Measurements from ENCODE around the gene CDKN1B. TPM values are rescaled to one million over a fixed set of nuclear protein-coding genes. Genes with fewer than 3 reads are reported as not detected.

The CDKN1B gene
- total RNA-seq, 1 experiment from 2014 or later = 25.9 TPM

GRCh38 chr12:12718381-12718759, 1.2 kb downstream of the CDKN1B start:
- Histone ChIP-seq H3K27ac (ENCODE audit: low read length) (peak overlapping the region; percentile 96), H3K36me3 (ENCODE audit: control insufficient read depth, insufficient read depth, low read length) (peaks cover 11% of the 10 kb centered on the region), H3K27me3 (ENCODE audit: control insufficient read depth, insufficient read depth, low read length) (no peaks in the 10 kb centered on the region), H3K4me1 (ENCODE audit: control insufficient read depth, insufficient read depth, low read length) (peaks cover 39% of the 10 kb centered on the region), H3K9me3 (ENCODE audit: control insufficient read depth, insufficient read depth, low read depth, low read length) (no peaks in the 10 kb centered on the region), H3K4me3 (ENCODE audit: low read depth in 2 of 2, low read length in 2 of 2) (peak overlapping the region; percentile 72 to 93)
- intact Hi-C loops (cut with micrococcal nuclease; ENCODE audit: unreplicated experiment) (no loop called here), in situ Hi-C loops (cut with HindIII; ENCODE audit: low pct_unique_long_range_greater_than_20kb, low sequenced_read_pairs) (no loop called here)
- ATAC-seq (no peak), DNase-seq (ENCODE audit: low read depth, low spot score) (no peak)
- POLR2A ChIA-PET = no interaction called here
- no TSS peak for BruUV-seq (replicated peaks)
- CTCF ChIA-PET = no interaction called here
- TF ChIP-seq TCF7L2 (IDR thresholded peaks at IDR 0.05; ENCODE audit: low read depth, low read length) = no peak
- no peak for TF ChIP-seq CTCF (IDR thresholded peaks at IDR 0.05)

GRCh38 chr12:12718853-12719252, 1.7 kb downstream of the CDKN1B start:
- no peak for ATAC-seq
- H3K4me1 ChIP-seq (ENCODE audit: control insufficient read depth, insufficient read depth, low read length) = peaks cover 37% of the 10 kb centered on the region
- ChIA-PET CTCF (no interaction called here), POLR2A (no interaction called here)
- BruUV-seq (replicated peaks) = no TSS peak
- in situ Hi-C loops (cut with HindIII; ENCODE audit: low pct_unique_long_range_greater_than_20kb, low sequenced_read_pairs) (no loop called here), intact Hi-C loops (cut with micrococcal nuclease; ENCODE audit: unreplicated experiment) (no loop called here)
- TF ChIP-seq SIN3A (IDR thresholded peaks at IDR 0.05; ENCODE audit: borderline replicate concordance, insufficient read depth, low read depth, low read length) (peak; percentile 47; the same call in 1 of the 2 replicates), TCF7L2 (IDR thresholded peaks at IDR 0.05; ENCODE audit: low read depth, low read length) (no peak), POLR2AphosphoS5 (IDR thresholded peaks at IDR 0.05; ENCODE audit: low read depth, low read length) (no peak), REST (IDR thresholded peaks at IDR 0.05; ENCODE audit: insufficient read depth in 1 of 2, low read depth in 2 of 2, low read length in 1 of 2) (no peak)
- no peak for DNase-seq (ENCODE audit: low read depth, low spot score)
- H3K36me3 ChIP-seq (ENCODE audit: control insufficient read depth, insufficient read depth, low read length) = peaks cover 11% of the 10 kb centered on the region
- peak overlapping the region; percentile 72 to 93 for H3K4me3 ChIP-seq (ENCODE audit: low read depth in 2 of 2, low read length in 2 of 2)
- H3K9me3 ChIP-seq (ENCODE audit: control insufficient read depth, insufficient read depth, low read depth, low read length) = no peaks in the 10 kb centered on the region
- H3K27ac ChIP-seq (ENCODE audit: low read length) = peak overlapping the region; percentile 96
- no peaks in the 10 kb centered on the region for H3K27me3 ChIP-seq (ENCODE audit: control insufficient read depth, insufficient read depth, low read length)

- peak overlapping the region; percentile 96 for H3K27ac ChIP-seq (ENCODE audit: low read length)
- no TSS peak for BruUV-seq (replicated peaks)
- in situ Hi-C loops (cut with HindIII; ENCODE audit: low pct_unique_long_range_greater_than_20kb, low sequenced_read_pairs) = no loop called here
- no peaks in the 10 kb centered on the region for H3K9me3 ChIP-seq (ENCODE audit: control insufficient read depth, insufficient read depth, low read depth, low read length)
- ATAC-seq (no peak), DNase-seq (ENCODE audit: low read depth, low spot score) (no peak)
- intact Hi-C loops (cut with micrococcal nuclease; ENCODE audit: unreplicated experiment) = no loop called here
- no peaks in the 10 kb centered on the region for H3K27me3 ChIP-seq (ENCODE audit: control insufficient read depth, insufficient read depth, low read length)
- ChIA-PET CTCF (no interaction called here), POLR2A (no interaction called here)
- H3K4me3 ChIP-seq (ENCODE audit: low read depth in 2 of 2, low read length in 2 of 2) = peak overlapping the region; percentile 72 to 93
- no peak for TF ChIP-seq POLR2AphosphoS5 (IDR thresholded peaks at IDR 0.05; ENCODE audit: low read depth, low read length)
- TF ChIP-seq REST (IDR thresholded peaks at IDR 0.05; ENCODE audit: insufficient read depth in 1 of 2, low read depth in 2 of 2, low read length in 1 of 2) = no peak
- TF ChIP-seq TCF7L2 (IDR thresholded peaks at IDR 0.05; ENCODE audit: low read depth, low read length) = no peak
- no peak for TF ChIP-seq CTCF (IDR thresholded peaks at IDR 0.05)
- TF ChIP-seq SIN3A (IDR thresholded peaks at IDR 0.05; ENCODE audit: borderline replicate concordance, insufficient read depth, low read depth, low read length) = no peak
- H3K4me1 ChIP-seq (ENCODE audit: control insufficient read depth, insufficient read depth, low read length) = peaks cover 36% of the 10 kb centered on the region
- peaks cover 11% of the 10 kb centered on the region for H3K36me3 ChIP-seq (ENCODE audit: control insufficient read depth, insufficient read depth, low read length)
Measured at GRCh38 chr12:12719496-12719895, 2.3 kb downstream of the CDKN1B start.
